Stimulated activated naive CD8-positive, alpha-beta T cell treated with anti-CD3 and anti-CD28 coated beads, Interleukin-15, Interleukin-2, amounts not matched to agents 100 ng/mL and 50 ng/mL, for 24 hours (primary cell): ENCODE measurements around the gene ART5.
A peak's percentile ranks its signal among the peaks of the same experiment; 100 is the strongest.
"Not testable (repeated sequence)": the region's sequence is repeated elsewhere in the genome, so short reads cannot be mapped to it uniquely, and the experiment has no call there.

Experiments
- H3K27ac Mint-ChIP-seq: one replicate; pipeline ENCODE4 v1.8.0; 2021; ENCODE audit warnings: mild to moderate bottlenecking, mixed read lengths
- H3K27me3 Mint-ChIP-seq: one replicate; pipeline ENCODE4 v1.8.0; 2021; ENCODE audit warnings: mixed read lengths
- H3K36me3 Mint-ChIP-seq: one replicate; pipeline ENCODE4 v1.8.0; 2021; ENCODE audit warnings: low read depth, mixed read lengths
- H3K4me1 Mint-ChIP-seq: one replicate; pipeline ENCODE4 v1.8.0; 2021; ENCODE audit warnings: low read depth, mixed read lengths
- H3K4me3 Mint-ChIP-seq: one replicate; pipeline ENCODE4 v1.8.0; 2021; ENCODE audit warnings: mild to moderate bottlenecking, mixed read lengths
- H3K9me3 Mint-ChIP-seq: one replicate; pipeline ENCODE4 v1.8.0; 2021; ENCODE audit warnings: mixed read lengths

The ART5 gene

GRCh38 chr11:3665336-3666022 is 23.7 kb upstream of the ART5 start:
- no peaks in the 10 kb centered on the region for H3K9me3 Mint-ChIP-seq

GRCh38 chr11:3664032-3664630 is 22.3 kb upstream of the ART5 start:
- Mint-ChIP-seq H3K4me1 (no peaks in the 10 kb centered on the region), H3K36me3 (peaks cover 24% of the 10 kb centered on the region), H3K27me3 (no peaks in the 10 kb centered on the region), H3K9me3 (no peaks in the 10 kb centered on the region), H3K27ac (no peak overlapping the region), H3K4me3 (no peak overlapping the region)

More at GRCh38 chr11:3665336-3666022, 23.7 kb upstream of the ART5 start:
- H3K4me1 Mint-ChIP-seq, result no peaks in the 10 kb centered on the region
- H3K27ac Mint-ChIP-seq, result no peak overlapping the region
- peaks cover 29% of the 10 kb centered on the region for H3K36me3 Mint-ChIP-seq
- H3K27me3 Mint-ChIP-seq, result no peaks in the 10 kb centered on the region
- no peak overlapping the region for H3K4me3 Mint-ChIP-seq

- Mint-ChIP-seq H3K9me3 (no peaks in the 10 kb centered on the region), H3K27me3 (peaks cover 6% of the 10 kb centered on the region), H3K36me3 (peaks cover 24% of the 10 kb centered on the region), H3K4me3 (no peak overlapping the region), H3K4me1 (no peaks in the 10 kb centered on the region), H3K27ac (no peak overlapping the region)
Observed at GRCh38 chr11:3662856-3663255, 21.1 kb upstream of the ART5 start.

GRCh38 chr11:3660960-3661359 is 19.2 kb upstream of the ART5 start:
- peaks cover 6% of the 10 kb centered on the region for H3K27me3 Mint-ChIP-seq
- H3K27ac Mint-ChIP-seq, result no peak overlapping the region
- H3K36me3 Mint-ChIP-seq, result peaks cover 14% of the 10 kb centered on the region
- H3K4me3 Mint-ChIP-seq, result no peak overlapping the region
- no peaks in the 10 kb centered on the region for H3K4me1 Mint-ChIP-seq
- no peaks in the 10 kb centered on the region for H3K9me3 Mint-ChIP-seq

GRCh38 chr11:3659595-3660515 is 18.1 kb upstream of the ART5 start:
- H3K27ac Mint-ChIP-seq, result no peak overlapping the region

GRCh38 chr11:3658252-3658651 is 16.5 kb upstream of the ART5 start:
- H3K4me1 Mint-ChIP-seq, result no peaks in the 10 kb centered on the region
- H3K36me3 Mint-ChIP-seq, result no peaks in the 10 kb centered on the region
- H3K9me3 Mint-ChIP-seq, result no peaks in the 10 kb centered on the region
- H3K4me3 Mint-ChIP-seq, result no peak overlapping the region
- peaks cover 6% of the 10 kb centered on the region for H3K27me3 Mint-ChIP-seq
- no peak overlapping the region for H3K27ac Mint-ChIP-seq

More at GRCh38 chr11:3659595-3660515, 18.1 kb upstream of the ART5 start:
- Mint-ChIP-seq H3K9me3 (no peaks in the 10 kb centered on the region), H3K36me3 (peaks cover 9% of the 10 kb centered on the region), H3K4me3 (no peak overlapping the region), H3K27me3 (peaks cover 6% of the 10 kb centered on the region), H3K4me1 (no peaks in the 10 kb centered on the region)

GRCh38 chr11:3657331-3657730 is 15.5 kb upstream of the ART5 start:
- H3K4me1 Mint-ChIP-seq, H3K36me3 Mint-ChIP-seq, H3K27ac Mint-ChIP-seq, H3K9me3 Mint-ChIP-seq, H3K4me3 Mint-ChIP-seq, H3K27me3 Mint-ChIP-seq: not testable (repeated sequence)

- H3K9me3 Mint-ChIP-seq, result no peaks in the 10 kb centered on the region
- no peaks in the 10 kb centered on the region for H3K36me3 Mint-ChIP-seq
Observed at GRCh38 chr11:3655547-3655946, 13.8 kb upstream of the ART5 start.

GRCh38 chr11:3652514-3652913 is 10.7 kb upstream of the ART5 start:
- not testable (repeated sequence) for H3K4me3 Mint-ChIP-seq, H3K36me3 Mint-ChIP-seq, H3K9me3 Mint-ChIP-seq, H3K4me1 Mint-ChIP-seq, H3K27ac Mint-ChIP-seq
- peaks cover 33% of the 10 kb centered on the region for H3K27me3 Mint-ChIP-seq

More at GRCh38 chr11:3655547-3655946, 13.8 kb upstream of the ART5 start:
- H3K27me3 Mint-ChIP-seq, result peaks cover 15% of the 10 kb centered on the region
- no peak overlapping the region for H3K27ac Mint-ChIP-seq
- H3K4me3 Mint-ChIP-seq, result no peak overlapping the region
- H3K4me1 Mint-ChIP-seq, result no peaks in the 10 kb centered on the region

- not testable (repeated sequence) for H3K4me3 Mint-ChIP-seq, H3K9me3 Mint-ChIP-seq, H3K4me1 Mint-ChIP-seq, H3K27ac Mint-ChIP-seq, H3K36me3 Mint-ChIP-seq
- H3K27me3 Mint-ChIP-seq, result peaks cover 42% of the 10 kb centered on the region
Observed at GRCh38 chr11:3649374-3649773, 7.6 kb upstream of the ART5 start.

- H3K4me3 Mint-ChIP-seq, H3K9me3 Mint-ChIP-seq, H3K27ac Mint-ChIP-seq, H3K4me1 Mint-ChIP-seq, H3K36me3 Mint-ChIP-seq: not testable (repeated sequence)
- peaks cover 44% of the 10 kb centered on the region for H3K27me3 Mint-ChIP-seq
Observed at GRCh38 chr11:3648843-3649242, 7.1 kb upstream of the ART5 start.

- Mint-ChIP-seq H3K4me3 (no peak overlapping the region), H3K36me3 (no peaks in the 10 kb centered on the region), H3K27ac (no peak overlapping the region), H3K9me3 (no peaks in the 10 kb centered on the region), H3K4me1 (peaks cover 5% of the 10 kb centered on the region), H3K27me3 (peaks cover 40% of the 10 kb centered on the region)
Observed at GRCh38 chr11:3645552-3645951, 3.8 kb upstream of the ART5 start.

- H3K4me1 Mint-ChIP-seq, result peaks cover 5% of the 10 kb centered on the region
- no peaks in the 10 kb centered on the region for H3K9me3 Mint-ChIP-seq
- H3K36me3 Mint-ChIP-seq, result no peaks in the 10 kb centered on the region
- no peak within 1 kb of the TSS for H3K4me3 Mint-ChIP-seq
- H3K27ac Mint-ChIP-seq, result no peak within 1 kb of the TSS
- peaks cover 32% of the 10 kb centered on the region for H3K27me3 Mint-ChIP-seq
Observed at GRCh38 chr11:3644817-3645235, 3.0 kb upstream of the ART5 start, which contains the start of gene ART1. ART1 (plus strand) TSS chr11:3645128; CDS start chr11:3659214, 14,086 bp downstream.

- Mint-ChIP-seq H3K4me3 (peak overlapping the region; percentile 73), H3K27me3 (peaks cover 19% of the 10 kb centered on the region)
- H3K27ac Mint-ChIP-seq, H3K36me3 Mint-ChIP-seq, H3K4me1 Mint-ChIP-seq, H3K9me3 Mint-ChIP-seq: not testable (repeated sequence)
Observed at GRCh38 chr11:3643102-3643546, 1.3 kb upstream of the ART5 start.
